ENCODE data around the gene STX7. TPM values are rescaled to one million over a fixed set of nuclear protein-coding genes. Genes with fewer than 3 reads are reported as not detected.
"Not testable (repeated sequence)": the region's sequence is repeated elsewhere in the genome, so short reads cannot be mapped to it uniquely, and the experiment has no call there.

STX7 gene
- polyA plus RNA-seq (2011; rRNA removed) (37.0 and 42.7 TPM in 2 replicates), polyA minus RNA-seq (2011; rRNA and poly(A)+ RNA removed) (43.2 and 53.3 TPM in 2 replicates)

GRCh38 chr6:132512638-132513632 is at the start of gene STX7:
Gene STX7 (minus strand): TSS chr6:132513116. CDS start chr6:132503530, 9,586 bp downstream.
- peak within 1 kb of the TSS; percentile 80 for H3K4me3 ChIP-seq (ENCODE audit: low read depth, low read length)
- ChIA-PET POLR2A (interaction anchor here (0.5 to 1.2 kb wide), 4 partner anchors 252 to 564 kb away, joined by 3 to 11 read pairs (median 3); partner anchors contain the start of genes RPS12 and SLC18B1), CTCF (interaction anchor here (1.2 to 2.5 kb wide), 3 partner anchors 18 to 598 kb away, joined by 3 to 11 read pairs (median 8); no protein-coding TSS in a partner anchor)
- H3K27me3 ChIP-seq (ENCODE audit: control insufficient read depth, insufficient read depth, low read length): peaks cover 3% of the 10 kb centered on the region
- TF ChIP-seq CTCF (IDR thresholded peaks at IDR 0.05; ENCODE audit: low read depth, low read length): no peak
- peak; percentile 52 for DNase-seq (ENCODE audit: low read depth, low spot score)
- peak within 1 kb of the TSS; percentile 25 for H3K27ac ChIP-seq (ENCODE audit: low read depth, low read length)
- H3K9me3 ChIP-seq (ENCODE audit: control insufficient read depth, insufficient read depth, low read length): no peaks in the 10 kb centered on the region

- CTCF ChIA-PET: interaction anchor here (0.5 to 0.9 kb wide), 2 partner anchors 29 to 222 kb away, joined by 3 to 4 read pairs; no protein-coding TSS in a partner anchor
- POLR2A ChIA-PET: not testable (repeated sequence)
- H3K27me3 ChIP-seq (ENCODE audit: control insufficient read depth, insufficient read depth, low read length): peaks cover 19% of the 10 kb centered on the region
Measured at GRCh38 chr6:132560087-132560486, 47.2 kb upstream of the STX7 start.

GRCh38 chr6:132552372-132552771 is 39.5 kb upstream of the STX7 start, which contains the start of gene TAAR8:
Gene TAAR8 (plus strand): TSS chr6:132552672. CDS start chr6:132552693, 21 bp downstream.
- no peaks in the 10 kb centered on the region for H3K9me3 ChIP-seq (ENCODE audit: control insufficient read depth, insufficient read depth, low read length)
- DNase-seq (ENCODE audit: low read depth, low spot score): no peak
- ChIA-PET POLR2A (no interaction called here), CTCF (interaction anchor here (0.7 to 1.3 kb wide), 2 partner anchors 22 to 67 kb away, joined by 3 read pairs; no protein-coding TSS in a partner anchor)
- no peak within 1 kb of the TSS for H3K27ac ChIP-seq (ENCODE audit: low read depth, low read length)
- H3K27me3 ChIP-seq (ENCODE audit: control insufficient read depth, insufficient read depth, low read length): peaks cover 19% of the 10 kb centered on the region
- TF ChIP-seq CTCF (IDR thresholded peaks at IDR 0.05; ENCODE audit: low read depth, low read length): no peak
- no peak within 1 kb of the TSS for H3K4me3 ChIP-seq (ENCODE audit: low read depth, low read length)

More at GRCh38 chr6:132560087-132560486, 47.2 kb upstream of the STX7 start:
- not testable (repeated sequence) for DNase-seq (ENCODE audit: low read depth, low spot score); H3K27ac ChIP-seq (ENCODE audit: low read depth, low read length); H3K9me3 ChIP-seq (ENCODE audit: control insufficient read depth, insufficient read depth, low read length); H3K4me3 ChIP-seq (ENCODE audit: low read depth, low read length)

- Histone ChIP-seq H3K27me3 (ENCODE audit: control insufficient read depth, insufficient read depth, low read length) (peaks cover 12% of the 10 kb centered on the region), H3K9me3 (ENCODE audit: control insufficient read depth, insufficient read depth, low read length) (no peaks in the 10 kb centered on the region), H3K4me3 (ENCODE audit: low read depth, low read length) (no peak overlapping the region), H3K27ac (ENCODE audit: low read depth, low read length) (no peak overlapping the region)
- CTCF ChIA-PET: interaction anchor here (1.3 kb wide), 1 partner anchor 21 kb away, joined by 3 read pairs; no protein-coding TSS in a partner anchor
- no peak for TF ChIP-seq CTCF (IDR thresholded peaks at IDR 0.05; ENCODE audit: low read depth, low read length)
- POLR2A ChIA-PET: no interaction called here
- DNase-seq (ENCODE audit: low read depth, low spot score): no peak
Measured at GRCh38 chr6:132551214-132551613, 38.3 kb upstream of the STX7 start.

- Histone ChIP-seq H3K9me3 (ENCODE audit: control insufficient read depth, insufficient read depth, low read length) (no peaks in the 10 kb centered on the region), H3K27me3 (ENCODE audit: control insufficient read depth, insufficient read depth, low read length) (peaks cover 16% of the 10 kb centered on the region), H3K4me3 (ENCODE audit: low read depth, low read length) (no peak overlapping the region), H3K27ac (ENCODE audit: low read depth, low read length) (no peak overlapping the region)
- ChIA-PET POLR2A (no interaction called here), CTCF (no interaction called here)
- DNase-seq (ENCODE audit: low read depth, low spot score): no peak
- TF ChIP-seq CTCF (IDR thresholded peaks at IDR 0.05; ENCODE audit: low read depth, low read length): no peak
Measured at GRCh38 chr6:132548746-132549463, 36.0 kb upstream of the STX7 start.
